Heart right ventricle (tissue), 16 donors: ENCODE results near the gene PTPRD. TPM values are rescaled to one million over a fixed set of nuclear protein-coding genes. Genes with fewer than 3 reads are reported as not detected.

Experiments
- ATAC-seq, 8 donors: fragments of 200-7000 bp; cut with Tn5 transposase; one replicate each; pipeline ENCODE4 v1.9.1; 2020; ENCODE audit warnings: mild to moderate bottlenecking in 8 of 8, moderate library complexity in 8 of 8, moderate number of reproducible peaks in 1 of 8
- DNase-seq, 2 donors: peaks; one replicate each; pipeline ENCODE4 v3.0.0-alpha.2; 2020
- H3K27ac ChIP-seq, 10 donors: fragments of 200-600 bp; sonication (generic) in 2 of 10; one replicate each; pipeline versions ENCODE4 v1.5.0 to v1.8.0; 2020 to 2022; ENCODE audit warnings: mild to moderate bottlenecking in 3 of 10
- H3K27me3 ChIP-seq, 7 donors: fragments of 200-600 bp; one replicate each; pipeline ENCODE4 v1.8.0; 2021 to 2022; ENCODE audit warnings: mild to moderate bottlenecking in 2 of 7
- H3K36me3 ChIP-seq, 9 donors: fragments of 200-600 bp; sonication (generic) in 1 of 9; one replicate each; pipeline versions ENCODE4 v1.5.0 to v1.8.0; 2020 to 2022; ENCODE audit warnings: mild to moderate bottlenecking in 2 of 9
- H3K4me1 ChIP-seq, 9 donors: fragments of 200-600 bp; sonication (generic) in 1 of 9; one replicate each; pipeline versions ENCODE4 v1.5.0 to v1.8.0; 2020 to 2022; ENCODE audit warnings: mild to moderate bottlenecking in 4 of 9
- H3K4me3 ChIP-seq, 10 donors: fragments of 200-600 bp; sonication (generic) in 2 of 10; one replicate each; pipeline versions ENCODE4 v1.5.0 to v1.8.0; 2020 to 2022; ENCODE audit warnings: mild to moderate bottlenecking in 7 of 10, moderate library complexity in 2 of 10
- H3K9me3 ChIP-seq, 11 donors: fragments of 200-600 bp in 10 of 11; sonication (generic) in 2 of 11; one replicate each; pipeline versions ENCODE4 v1.5.0 to v1.8.0; 2013 to 2022; ENCODE audit warnings: mild to moderate bottlenecking in 2 of 11, control low read depth in 1 of 11, moderate library complexity in 1 of 11
- WGBS, 2 donors: extraction: QIAGEN DNeasy Blood & Tissue Kit; methylation state at CpG; one replicate each; pipeline ENCODE4 v1.1.7; 2013; ENCODE audit warnings: inconsistent platforms in 1 of 2; 5-methylcytosine and 5-hydroxymethylcytosine counted together
- intact Hi-C, 10 donors: fragments of 100-400 bp; cut with DNase I; formaldehyde crosslinking; loops; one replicate each; pipeline versions ENCODE4 v1.11.1 to v1.14.2; 2022
- polyA plus RNA-seq, 2 donors: library from polyadenylated mRNA; stranded (reverse); fragments of 200-250 nt; gene quantifications; one replicate each; pipeline ENCODE4 v1.2.3, GENCODE V29; 2013
- total RNA-seq, 10 donors: library from RNA; stranded (reverse); fragmentation: NEBNext Ultra II Directional in 3 of 10; extraction: Animal tissue kit (Norgen Biotek cat#: 25700) in 3 of 10; gene quantifications; one replicate each; pipeline versions ENCODE4 v1.2.1 to v1.2.4, GENCODE V29; 2021 to 2023
- TF ChIP-seq, protein P1 (sequence below), 9 donors: fragments of 200-600 bp; sonication (generic) in 2 of 9; IDR thresholded peaks; one replicate each; pipeline versions ENCODE4 v1.5.0 to v1.8.0; 2021 to 2022; ENCODE audit warnings: antibody characterized with exemption in 9 of 9, mild to moderate bottlenecking in 5 of 9, moderate library complexity in 1 of 9
- donor health status: Arrhythmogenic right ventricular cardiomyopathy.
- donor health status: ischemic (EF 13 %, LVEDD 7.1; RV severe dilation, severe dysfunction).
- donor health status: healthy with polysubstance abuse.
- donor health status: DM: no; HTN: yes; CAD: no.
- donor health status: DM: no; HTN: no; CAD: no.
- donor health status: ischemic (EF 25% LVEDD 6.9; RV normal size, moderate dysfunction).
- donor health status: ischemic (EF 25% LVEDD 5.7; RV mildly dilated, moderate dysfunction).
- donor health status: healthy.
- donor health status: DM: yes; HTN: yes; CAD: no.
- donor health status: Ischemic cardiomyopathy.
- donor health status: ischemic (EF 35%, LVEDD 5.7; RV mildly dilated, moderate dysfunction).
- donor health status: nonischemic (EF 11% LVEDD 7.7; RV severe dilation, severe dysfunction).
- donor health status: DM: yes; HTN: yes; CAD: no.
- donor health status: PGD.
- donor health status: ischemic (EF 29% LVEDD 5.4; RV normal size, mild dysfunction).
- donor health status: nonischemic (EF 23%, LVEDD 6.1; RV moderate dilation, normal function).

The PTPRD gene
- total and polyA plus RNA-seq, 12 donors, result 1.4 to 25.2 (median 13.0) TPM

DNA sequence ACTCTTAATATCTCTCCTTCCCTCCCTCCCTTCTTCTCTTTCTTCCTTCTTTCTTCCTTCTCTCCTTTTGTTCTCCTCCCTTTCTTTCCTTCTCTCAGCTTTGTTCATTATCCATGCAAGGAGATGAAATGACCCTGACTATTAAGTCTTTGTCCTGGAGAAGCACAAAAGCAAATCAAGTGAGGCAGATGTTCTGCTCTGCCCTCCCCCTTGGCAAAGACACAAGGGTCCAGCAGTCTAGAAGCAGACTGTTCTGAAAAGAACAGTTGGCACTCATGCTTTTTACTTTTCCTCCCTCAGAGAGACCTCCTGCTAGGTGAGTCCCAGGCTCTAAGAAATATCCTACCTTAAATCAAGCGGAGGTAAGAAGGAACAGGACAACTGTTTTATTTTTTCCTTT, 1745.7 kb downstream of the PTPRD start:
- TF ChIP-seq, protein P1, sequence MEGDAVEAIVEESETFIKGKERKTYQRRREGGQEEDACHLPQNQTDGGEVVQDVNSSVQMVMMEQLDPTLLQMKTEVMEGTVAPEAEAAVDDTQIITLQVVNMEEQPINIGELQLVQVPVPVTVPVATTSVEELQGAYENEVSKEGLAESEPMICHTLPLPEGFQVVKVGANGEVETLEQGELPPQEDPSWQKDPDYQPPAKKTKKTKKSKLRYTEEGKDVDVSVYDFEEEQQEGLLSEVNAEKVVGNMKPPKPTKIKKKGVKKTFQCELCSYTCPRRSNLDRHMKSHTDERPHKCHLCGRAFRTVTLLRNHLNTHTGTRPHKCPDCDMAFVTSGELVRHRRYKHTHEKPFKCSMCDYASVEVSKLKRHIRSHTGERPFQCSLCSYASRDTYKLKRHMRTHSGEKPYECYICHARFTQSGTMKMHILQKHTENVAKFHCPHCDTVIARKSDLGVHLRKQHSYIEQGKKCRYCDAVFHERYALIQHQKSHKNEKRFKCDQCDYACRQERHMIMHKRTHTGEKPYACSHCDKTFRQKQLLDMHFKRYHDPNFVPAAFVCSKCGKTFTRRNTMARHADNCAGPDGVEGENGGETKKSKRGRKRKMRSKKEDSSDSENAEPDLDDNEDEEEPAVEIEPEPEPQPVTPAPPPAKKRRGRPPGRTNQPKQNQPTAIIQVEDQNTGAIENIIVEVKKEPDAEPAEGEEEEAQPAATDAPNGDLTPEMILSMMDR (IDR thresholded peaks at IDR 0.05), result no peak
- ATAC-seq, result no peak
- WGBS, 2 donors, result 88 to 94% methylated on average over 1 of the region's 1 CpG

DNA sequence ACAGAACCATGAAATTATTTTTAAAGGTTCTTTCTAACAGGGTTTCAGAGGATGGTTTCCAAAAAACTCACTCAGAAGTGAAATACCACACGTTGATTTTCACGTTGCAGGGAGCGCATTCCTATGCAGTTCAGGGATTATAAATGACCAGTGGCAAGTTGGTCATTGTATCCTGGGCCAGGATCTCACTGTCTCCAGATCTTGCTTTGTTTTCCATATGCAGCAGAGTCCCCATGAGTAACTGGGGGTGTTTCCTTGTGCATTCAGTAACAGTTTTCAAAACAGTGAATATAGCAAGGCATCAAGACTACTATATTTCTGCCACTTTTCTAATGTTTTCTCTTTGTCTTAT, 1748.3 kb downstream of the PTPRD start:
- H3K27ac ChIP-seq, result no peak overlapping the region
- no peak for DNase-seq
- 45 to 51% methylated on average over 3 of the region's 3 CpGs for WGBS, 2 donors
- ATAC-seq, result no peak
- H3K4me1 ChIP-seq, result peaks cover 0 to 22% (median 0%) of the 10 kb centered on the region in 9 donors
- H3K9me3 ChIP-seq, result no peaks in the 10 kb centered on the region
- TF ChIP-seq, protein P1 (IDR thresholded peaks at IDR 0.05), result no peak
- intact Hi-C loops, result loop anchor here in 1 of 10 donors (10.0 kb wide), 1 partner anchor 380 kb away; no protein-coding TSS in a partner anchor
- H3K27me3 ChIP-seq, result peaks cover 0 to under 1% (median 0%) of the 10 kb centered on the region in 7 donors
- no peak overlapping the region for H3K4me3 ChIP-seq
- H3K36me3 ChIP-seq, result no peaks in the 10 kb centered on the region

More for the DNA sequence above, 1745.7 kb downstream of the PTPRD start:
- Histone ChIP-seq H3K4me3 (no peak overlapping the region), H3K27ac (no peak overlapping the region), H3K27me3 (no peaks in the 10 kb centered on the region), H3K9me3 (no peaks in the 10 kb centered on the region), H3K4me1 (peaks cover 0 to 25% (median 4%) of the 10 kb centered on the region in 9 donors), H3K36me3 (no peaks in the 10 kb centered on the region)
- no peak for DNase-seq
- intact Hi-C loops, result loop anchor here in 1 of 10 donors (10.0 kb wide), 1 partner anchor 382 kb away; no protein-coding TSS in a partner anchor

DNA sequence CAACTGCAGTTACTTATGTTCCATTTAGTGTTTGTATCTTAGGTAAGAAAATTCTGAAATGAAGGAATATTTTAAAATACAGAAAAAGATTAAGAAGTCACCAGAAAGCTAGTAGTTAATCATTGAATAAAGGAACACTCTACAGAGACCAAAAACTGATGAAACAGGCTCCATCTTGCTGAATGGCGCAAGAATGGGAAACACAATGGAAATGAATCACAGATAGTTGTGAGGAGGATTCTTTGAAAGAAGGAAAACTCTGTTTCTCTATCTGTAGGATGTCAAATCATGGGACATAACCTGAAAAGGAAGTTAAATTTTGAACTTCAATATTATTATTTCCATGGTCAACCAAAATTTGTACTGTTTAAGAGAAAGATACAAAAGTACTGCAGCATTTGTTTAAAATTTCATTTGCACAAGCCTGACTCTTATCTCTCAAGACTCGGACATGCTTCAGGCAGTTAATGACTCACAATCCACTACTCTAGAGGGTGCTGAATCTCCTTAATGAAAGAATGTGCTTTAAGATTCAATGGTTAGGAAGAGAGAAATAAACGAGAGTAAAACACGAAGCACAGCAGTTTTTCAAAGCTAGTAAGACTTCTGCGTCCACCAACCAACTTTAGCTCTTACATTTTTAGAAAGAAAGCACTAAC, 1748.8 kb downstream of the PTPRD start:
- 52 to 64% methylated on average over 5 of the region's 5 CpGs for WGBS, 2 donors
- no peak overlapping the region for H3K27ac ChIP-seq

DNA sequence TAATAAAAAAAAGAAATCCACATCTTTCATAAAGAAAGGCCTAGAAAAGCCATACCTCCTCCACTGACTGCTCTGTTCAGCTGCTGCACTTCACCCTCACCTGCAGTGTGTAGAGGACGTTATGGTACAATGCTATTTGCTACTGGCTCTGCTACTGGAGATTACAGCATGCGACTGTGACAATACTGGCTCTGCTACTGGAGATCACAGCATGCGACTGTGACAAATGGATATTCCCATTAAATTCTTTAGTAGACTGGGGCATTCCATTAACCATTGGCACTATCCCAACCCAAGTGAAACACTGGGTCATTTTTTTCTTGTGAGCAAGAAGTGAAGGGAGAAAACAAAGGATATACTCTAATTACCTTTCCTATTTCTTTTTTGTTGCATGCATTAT, 1749.7 kb downstream of the PTPRD start:
- H3K36me3 ChIP-seq, result no peaks in the 10 kb centered on the region
- 53 to 65% methylated on average over 3 of the region's 3 CpGs for WGBS, 2 donors
- no peak for DNase-seq
- H3K4me1 ChIP-seq, result peaks cover 0 to 26% (median 0%) of the 10 kb centered on the region in 9 donors
- no peaks in the 10 kb centered on the region for H3K9me3 ChIP-seq
- peaks cover 0 to 14% (median 0%) of the 10 kb centered on the region in 7 donors for H3K27me3 ChIP-seq
- H3K4me3 ChIP-seq, result no peak overlapping the region
- no peak overlapping the region for H3K27ac ChIP-seq
- intact Hi-C loops, result loop anchor here in 1 of 10 donors (10.0 kb wide), 1 partner anchor 378 kb away; no protein-coding TSS in a partner anchor
- peak in 4 of 8 donors; percentile 56 to 71 (median 62) for ATAC-seq
- TF ChIP-seq, protein P1 (IDR thresholded peaks at IDR 0.05), result no peak

More for the DNA sequence above, 1748.8 kb downstream of the PTPRD start:
- ATAC-seq (no peak), DNase-seq (no peak)
- Histone ChIP-seq H3K27me3 (peaks cover 0 to 6% (median 0%) of the 10 kb centered on the region in 7 donors), H3K36me3 (no peaks in the 10 kb centered on the region), H3K9me3 (no peaks in the 10 kb centered on the region), H3K4me3 (no peak overlapping the region), H3K4me1 (peaks cover 0 to 26% (median 0%) of the 10 kb centered on the region in 9 donors)
- intact Hi-C loops, result loop anchor here in 1 of 10 donors (10.0 kb wide), 1 partner anchor 379 kb away; no protein-coding TSS in a partner anchor
- TF ChIP-seq, protein P1 (IDR thresholded peaks at IDR 0.05), result no peak
